ENCODE data around the gene MAP3K5.
A peak's percentile ranks its signal among the peaks of the same experiment; 100 is the strongest.

MAP3K5 gene

DNA sequence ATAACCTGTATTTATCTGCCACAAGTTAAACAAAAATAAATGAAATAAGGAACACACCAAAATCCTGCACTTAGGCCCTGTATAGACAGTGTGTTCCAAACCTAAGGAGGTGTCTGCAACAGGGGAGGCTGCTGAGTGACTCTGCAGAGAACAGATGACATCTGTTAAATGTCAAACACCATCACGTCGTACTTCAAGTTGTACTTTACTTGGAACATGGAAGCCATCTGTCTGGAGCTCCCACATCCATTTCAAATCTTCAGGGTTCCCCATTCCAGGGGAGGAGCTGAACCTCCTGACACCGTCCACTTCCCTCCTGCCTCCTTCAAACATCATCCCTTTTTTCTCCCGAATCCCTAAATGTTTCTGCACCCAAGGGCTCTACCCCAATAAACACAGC is 240.2 kb downstream of the MAP3K5 start:
- no peak overlapping the region for H3K4me3 ChIP-seq (ENCODE audit: low read length)
- TF ChIP-seq, protein P1, sequence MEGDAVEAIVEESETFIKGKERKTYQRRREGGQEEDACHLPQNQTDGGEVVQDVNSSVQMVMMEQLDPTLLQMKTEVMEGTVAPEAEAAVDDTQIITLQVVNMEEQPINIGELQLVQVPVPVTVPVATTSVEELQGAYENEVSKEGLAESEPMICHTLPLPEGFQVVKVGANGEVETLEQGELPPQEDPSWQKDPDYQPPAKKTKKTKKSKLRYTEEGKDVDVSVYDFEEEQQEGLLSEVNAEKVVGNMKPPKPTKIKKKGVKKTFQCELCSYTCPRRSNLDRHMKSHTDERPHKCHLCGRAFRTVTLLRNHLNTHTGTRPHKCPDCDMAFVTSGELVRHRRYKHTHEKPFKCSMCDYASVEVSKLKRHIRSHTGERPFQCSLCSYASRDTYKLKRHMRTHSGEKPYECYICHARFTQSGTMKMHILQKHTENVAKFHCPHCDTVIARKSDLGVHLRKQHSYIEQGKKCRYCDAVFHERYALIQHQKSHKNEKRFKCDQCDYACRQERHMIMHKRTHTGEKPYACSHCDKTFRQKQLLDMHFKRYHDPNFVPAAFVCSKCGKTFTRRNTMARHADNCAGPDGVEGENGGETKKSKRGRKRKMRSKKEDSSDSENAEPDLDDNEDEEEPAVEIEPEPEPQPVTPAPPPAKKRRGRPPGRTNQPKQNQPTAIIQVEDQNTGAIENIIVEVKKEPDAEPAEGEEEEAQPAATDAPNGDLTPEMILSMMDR (IDR thresholded peaks at IDR 0.05; ENCODE audit: insufficient read depth, low read depth, low read length, missing control alignments), result no peak
- no peak for DNase-seq (ENCODE audit: low read depth)

DNA sequence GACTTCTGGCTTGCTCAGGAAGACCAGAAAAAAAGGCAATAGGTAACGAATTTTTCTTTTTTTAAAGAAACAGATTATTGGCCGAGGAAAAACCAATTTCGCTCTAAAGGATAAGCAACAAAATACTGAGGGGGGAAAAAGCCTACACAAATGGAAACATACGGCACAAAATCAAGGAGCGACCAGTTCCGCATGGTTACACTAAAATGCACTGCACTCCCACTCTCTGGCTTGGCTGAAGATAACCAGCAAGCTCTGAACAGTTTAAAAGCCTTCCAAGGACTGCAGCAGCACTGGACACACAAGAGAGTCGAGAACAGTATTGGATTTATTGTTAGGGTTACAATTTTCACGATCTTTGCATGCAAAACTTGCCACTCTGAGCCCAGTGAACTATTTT is 241.2 kb downstream of the MAP3K5 start:
- TF ChIP-seq, protein P1 (IDR thresholded peaks at IDR 0.05; ENCODE audit: insufficient read depth, low read depth, low read length, missing control alignments), result no peak
- DNase-seq (ENCODE audit: low read depth), result peak; percentile 4
- peak overlapping the region; percentile 79 for H3K4me3 ChIP-seq (ENCODE audit: low read length)

DNA sequence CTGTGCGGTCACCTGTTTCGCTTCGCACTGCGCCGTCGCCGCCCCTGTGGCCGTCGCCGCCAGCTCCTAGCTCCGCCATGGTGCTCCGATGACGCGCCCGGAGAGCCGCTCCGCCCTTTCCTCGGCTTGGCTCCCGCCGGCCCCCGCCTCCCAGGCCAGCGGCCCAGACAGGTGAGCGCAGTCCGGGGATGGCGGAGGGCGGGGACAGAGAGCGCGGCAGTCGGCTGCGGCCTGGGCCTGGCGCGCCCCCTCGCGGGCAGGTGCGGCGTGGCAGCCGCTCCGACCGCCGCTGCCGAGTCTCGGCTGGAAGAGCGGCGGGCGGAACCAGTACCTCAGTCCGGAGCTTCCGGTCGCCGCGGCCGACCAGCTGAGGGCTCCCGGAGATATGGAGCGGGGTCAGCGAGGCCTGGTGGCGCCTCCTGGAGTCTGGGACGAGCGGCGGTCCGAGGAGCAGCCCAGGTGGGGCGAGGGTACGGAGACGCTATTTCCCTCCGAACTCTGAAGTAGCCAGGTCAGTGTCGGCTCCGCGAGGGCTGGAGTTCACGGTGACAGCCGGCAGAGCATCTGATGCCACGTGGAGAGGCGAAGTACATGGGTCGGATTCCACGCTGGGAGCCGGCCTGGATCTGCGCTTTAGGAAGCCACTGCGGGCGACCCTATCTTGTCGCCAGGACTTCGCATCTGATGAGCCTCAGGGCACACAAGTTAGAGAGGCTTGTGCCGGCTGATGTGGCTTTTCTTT is 241.8 kb downstream of the MAP3K5 start, which contains the start of gene MAP7:
MAP7 (minus strand) TSS at position 93 of the 742 bp plus-strand sequence; CDS start at position 79, 14 bp downstream.
- peak; percentile 96 for DNase-seq (ENCODE audit: low read depth)
- peak within 1 kb of the TSS; percentile 84 for H3K4me3 ChIP-seq (ENCODE audit: low read length)
- TF ChIP-seq, protein P1 (IDR thresholded peaks at IDR 0.05; ENCODE audit: insufficient read depth, low read depth, low read length, missing control alignments), result peak; percentile 28

DNA sequence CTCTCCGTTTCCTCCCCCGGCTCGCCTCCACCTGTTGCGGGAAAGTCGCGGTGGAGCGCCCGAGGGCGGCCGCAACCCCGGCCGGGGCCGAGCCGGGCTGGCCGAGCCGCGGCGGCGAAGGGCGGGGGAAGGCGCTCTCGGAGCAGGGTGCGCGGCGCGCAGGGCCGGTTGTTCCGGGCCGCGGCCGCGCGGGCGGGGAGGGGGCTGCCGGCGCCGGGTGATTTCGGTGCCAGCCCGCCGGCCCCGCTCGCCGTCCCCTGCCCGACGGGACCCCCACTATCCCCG is 242.3 kb downstream of the MAP3K5 start:
- TF ChIP-seq, protein P1 (IDR thresholded peaks at IDR 0.05; ENCODE audit: insufficient read depth, low read depth, low read length, missing control alignments), result no peak
- H3K4me3 ChIP-seq (ENCODE audit: low read length), result peak overlapping the region; percentile 84
- DNase-seq (ENCODE audit: low read depth), result no peak

DNA sequence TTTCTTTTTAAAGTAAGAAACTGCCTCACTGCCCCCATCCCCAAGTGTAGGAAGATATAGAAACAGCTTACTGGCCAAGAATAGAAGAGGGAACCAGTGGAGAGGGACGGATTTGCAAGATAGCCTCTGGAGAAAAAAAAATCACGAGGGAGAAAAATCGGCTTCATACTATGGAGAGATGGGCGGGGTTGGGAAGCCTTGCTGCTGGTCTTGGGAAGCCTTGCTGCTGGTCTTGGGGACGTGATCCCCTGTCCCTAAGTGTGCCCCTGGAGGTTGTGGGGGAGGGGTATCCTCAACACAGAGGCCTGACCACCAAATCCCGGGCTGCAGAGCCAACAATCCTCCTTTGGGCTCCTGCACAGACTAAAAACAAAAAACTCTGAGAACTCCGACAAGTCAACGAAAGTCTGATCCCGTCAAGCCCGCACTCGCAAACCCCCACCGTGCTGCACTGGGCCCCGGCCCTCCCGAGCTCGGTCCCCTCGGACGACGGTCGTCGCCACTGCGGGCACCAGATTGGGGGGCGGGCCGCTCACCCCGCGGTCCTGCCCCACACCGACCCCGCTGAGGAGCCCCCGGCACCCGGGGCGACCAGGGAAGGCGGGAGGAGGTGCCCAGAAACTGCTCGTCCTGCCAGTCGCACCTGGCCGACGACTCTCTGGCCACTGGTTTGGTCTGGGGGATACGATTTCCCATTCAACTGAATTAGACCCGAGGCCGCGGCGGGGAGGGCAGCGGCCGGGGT is 242.8 kb downstream of the MAP3K5 start:
- DNase-seq (ENCODE audit: low read depth), result peak; percentile 46
- peak overlapping the region; percentile 84 for H3K4me3 ChIP-seq (ENCODE audit: low read length)
- TF ChIP-seq, protein P1 (IDR thresholded peaks at IDR 0.05; ENCODE audit: insufficient read depth, low read depth, low read length, missing control alignments), result no peak

DNA sequence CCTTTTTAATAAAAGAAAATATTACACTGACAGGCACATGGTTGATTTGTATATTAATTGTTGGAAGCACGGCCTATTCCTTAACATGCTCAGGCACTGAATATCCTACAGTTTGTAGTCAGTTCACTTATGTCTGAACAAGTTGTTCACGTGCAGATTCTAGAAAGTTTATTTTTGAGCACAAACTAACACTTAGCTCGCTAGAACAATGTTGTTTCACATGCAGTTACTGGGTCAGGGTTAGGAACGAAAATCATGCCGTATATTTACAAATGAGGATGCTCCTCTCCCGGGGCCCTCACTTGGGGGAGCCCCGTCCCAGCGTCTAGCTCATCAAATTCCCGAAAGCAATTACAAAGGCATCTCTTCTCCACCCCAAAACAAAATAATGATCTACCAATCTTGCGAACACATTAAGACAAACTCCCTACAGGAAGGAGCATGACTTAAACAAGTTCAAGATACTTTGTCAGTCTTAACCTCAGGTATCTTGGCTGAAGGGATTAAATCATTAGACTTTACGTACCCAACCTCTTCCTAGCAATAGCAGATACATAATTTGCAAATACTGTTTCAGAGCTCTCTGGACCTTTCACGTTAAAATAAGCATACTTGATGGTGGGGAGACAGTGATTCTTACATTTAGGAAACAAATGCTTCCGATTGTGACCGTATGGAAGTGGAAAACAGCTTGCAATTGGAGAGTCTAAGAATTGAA is 243.5 kb downstream of the MAP3K5 start:
- H3K4me3 ChIP-seq (ENCODE audit: low read length), result peak overlapping the region; percentile 84
- TF ChIP-seq, protein P1 (IDR thresholded peaks at IDR 0.05; ENCODE audit: insufficient read depth, low read depth, low read length, missing control alignments), result no peak
- DNase-seq (ENCODE audit: low read depth), result peak; percentile 14
